ENCODE data around the gene UXS1.
"Not testable (repeated sequence)": the region's sequence is repeated elsewhere in the genome, so short reads cannot be mapped to it uniquely, and the experiment has no call there.

UXS1 gene

DNA sequence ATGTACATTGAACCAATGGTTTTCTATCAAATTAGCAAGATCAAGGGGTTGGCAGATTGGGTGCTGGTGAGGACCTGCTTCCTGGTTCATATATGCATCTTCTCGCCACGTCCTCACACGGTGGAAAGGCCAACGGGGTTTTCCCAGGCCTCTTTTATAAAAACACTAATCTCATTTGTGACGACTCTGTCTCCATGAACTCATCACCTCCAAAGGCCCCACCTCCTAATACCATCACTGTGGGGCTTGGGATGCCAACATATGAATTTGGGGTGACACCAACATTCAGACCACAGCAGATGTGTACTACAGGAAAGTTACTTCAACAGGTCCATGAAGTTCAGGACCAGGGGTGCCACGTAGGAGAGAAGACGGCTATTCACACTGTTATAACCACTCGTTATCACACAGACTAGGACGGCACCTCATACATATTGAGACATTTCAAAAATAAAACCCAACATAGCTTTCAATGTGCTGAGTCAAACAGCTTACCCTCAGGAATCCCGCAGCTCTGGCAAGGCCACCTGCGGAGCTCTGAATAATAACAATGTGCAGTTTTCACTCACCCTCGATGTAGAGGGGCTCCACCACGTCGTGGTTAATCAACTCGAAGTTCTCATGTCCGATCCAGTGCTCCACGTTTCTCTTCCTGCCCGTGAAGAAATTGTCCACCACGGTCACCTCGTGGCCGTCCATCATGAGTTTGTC lies 49.3 kb downstream of the UXS1 start:
- ATAC-seq (replicated peaks) (peak; percentile 90), DNase-seq (peak; percentile 27 to 49 (median 35))
- peaks cover 27% of the 10 kb centered on the region for H3K36me3 Mint-ChIP-seq (ENCODE audit: insufficient read depth)
- H3K27me3 Mint-ChIP-seq, result no peaks in the 10 kb centered on the region
- peak overlapping the region; percentile 13 to 59 for H3K4me3 Mint-ChIP-seq
- no peaks in the 10 kb centered on the region for H3K9me3 Mint-ChIP-seq
- H3K27ac Mint-ChIP-seq, result peak overlapping the region; percentile 55 to 84
- H3K4me1 Mint-ChIP-seq (ENCODE audit: low read depth in 2 of 2), result peaks cover 32 to 65% of the 10 kb centered on the region in 2 donors

DNA sequence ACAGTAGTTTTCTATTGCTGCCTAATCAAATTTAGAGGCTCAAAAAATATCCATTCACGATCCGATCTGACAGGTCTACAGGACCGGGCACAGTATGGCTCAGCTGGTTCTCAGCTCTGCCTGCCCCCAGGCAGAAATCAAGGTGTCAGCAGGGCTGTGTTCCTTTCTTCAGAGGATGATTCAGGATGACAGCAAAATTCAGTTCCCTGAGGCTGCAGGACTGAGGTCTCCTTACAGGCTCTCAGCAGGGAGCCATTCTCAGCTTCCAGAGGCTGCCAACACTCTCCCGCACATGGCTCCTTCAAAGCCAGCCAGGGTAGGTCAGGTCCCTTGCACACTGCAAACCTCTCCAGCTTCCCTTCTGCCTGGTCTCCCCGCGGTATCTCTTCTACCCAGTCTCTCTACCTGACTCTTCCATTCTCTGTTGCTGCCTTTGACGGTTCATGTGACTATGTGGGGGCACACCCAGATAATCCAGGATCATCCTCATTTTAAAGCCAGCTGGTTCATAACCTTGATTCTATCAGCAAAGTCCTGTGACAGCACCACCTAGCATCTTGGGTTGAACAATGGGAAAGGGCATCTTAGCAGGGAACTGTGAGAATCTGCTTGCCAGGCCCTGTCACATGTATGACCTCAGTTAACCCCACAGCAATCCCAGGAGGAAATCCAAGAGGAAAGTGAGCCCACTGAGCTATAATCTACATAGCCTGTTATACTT lies 50.4 kb downstream of the UXS1 start:
- DNase-seq (no peak), ATAC-seq (replicated peaks) (no peak)
- Mint-ChIP-seq H3K4me1 (ENCODE audit: low read depth in 2 of 2) (peaks cover 41 to 73% of the 10 kb centered on the region in 2 donors), H3K4me3 (no peak overlapping the region), H3K27me3 (no peaks in the 10 kb centered on the region), H3K9me3 (no peaks in the 10 kb centered on the region), H3K36me3 (ENCODE audit: insufficient read depth) (peaks cover 27% of the 10 kb centered on the region), H3K27ac (peak overlapping the region; percentile 7 to 84)

- Mint-ChIP-seq H3K4me1 (ENCODE audit: low read depth in 2 of 2) (peaks cover 44 to 77% of the 10 kb centered on the region in 2 donors), H3K27ac (peak overlapping the region in 1 of 2 donors; percentile 84), H3K4me3 (peak overlapping the region in 1 of 2 donors; percentile 4), H3K36me3 (ENCODE audit: insufficient read depth) (peaks cover 27% of the 10 kb centered on the region), H3K9me3 (no peaks in the 10 kb centered on the region), H3K27me3 (no peaks in the 10 kb centered on the region)
- DNase-seq (no peak), ATAC-seq (replicated peaks) (no peak)
Measured at GRCh38 chr2:106142683-106143082, 51.4 kb downstream of the UXS1 start.

GRCh38 chr2:106140913-106141312 lies 53.2 kb downstream of the UXS1 start:
- no peak overlapping the region for H3K4me3 Mint-ChIP-seq
- H3K36me3 Mint-ChIP-seq (ENCODE audit: insufficient read depth), result peaks cover 27% of the 10 kb centered on the region
- peaks cover 42 to 64% of the 10 kb centered on the region in 2 donors for H3K4me1 Mint-ChIP-seq (ENCODE audit: low read depth in 2 of 2)
- H3K9me3 Mint-ChIP-seq, result no peaks in the 10 kb centered on the region
- ATAC-seq (replicated peaks) (no peak), DNase-seq (no peak)
- peak overlapping the region; percentile 2 to 14 for H3K27ac Mint-ChIP-seq
- no peaks in the 10 kb centered on the region for H3K27me3 Mint-ChIP-seq

GRCh38 chr2:106140113-106140512 lies 54.0 kb downstream of the UXS1 start:
- Mint-ChIP-seq H3K9me3 (no peaks in the 10 kb centered on the region), H3K27ac (peak overlapping the region; percentile 2 to 84), H3K4me1 (ENCODE audit: low read depth in 2 of 2) (peaks cover 40 to 58% of the 10 kb centered on the region in 2 donors), H3K27me3 (no peaks in the 10 kb centered on the region), H3K4me3 (peak overlapping the region in 1 of 2 donors; percentile 81), H3K36me3 (ENCODE audit: insufficient read depth) (peaks cover 24% of the 10 kb centered on the region)
- DNase-seq (no peak), ATAC-seq (replicated peaks) (no peak)

DNA sequence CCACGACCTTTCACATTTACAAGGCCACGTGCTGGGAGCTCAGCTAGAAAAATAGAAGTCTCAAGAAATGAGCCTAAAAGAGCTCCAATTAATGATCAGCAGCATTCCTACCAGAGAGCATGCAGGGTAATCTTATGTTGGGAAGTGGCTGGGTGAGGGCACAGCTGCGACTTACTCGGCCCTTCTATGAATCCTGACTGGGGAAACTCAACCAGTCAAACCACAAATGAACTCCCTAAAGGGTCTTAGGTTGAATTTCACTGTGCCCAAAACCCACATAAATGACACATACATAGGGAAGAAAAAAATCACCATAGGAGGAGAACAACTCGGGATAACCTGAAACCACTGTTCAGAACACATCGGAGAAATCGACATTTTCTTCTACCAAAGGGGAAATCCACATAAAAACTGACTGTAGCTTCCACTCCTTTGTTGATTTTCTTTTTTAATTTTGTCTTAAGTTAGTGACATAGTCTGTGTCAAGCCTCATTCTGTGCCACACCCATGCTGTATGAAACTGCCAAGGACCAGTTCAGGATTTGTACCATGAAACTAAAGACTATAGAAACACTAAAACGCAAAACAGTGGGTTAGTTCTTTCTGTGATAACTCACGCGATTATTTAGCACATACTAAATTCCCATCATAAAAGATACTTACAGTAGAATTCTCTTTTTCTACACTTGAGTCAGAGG lies 54.7 kb downstream of the UXS1 start:
- peaks cover 34 to 52% of the 10 kb centered on the region in 2 donors for H3K4me1 Mint-ChIP-seq (ENCODE audit: low read depth in 2 of 2)

GRCh38 chr2:106138543-106139237 lies 55.4 kb downstream of the UXS1 start:
- H3K27ac Mint-ChIP-seq, result peak overlapping the region; percentile 82 to 84
- DNase-seq, result no peak
- H3K4me3 Mint-ChIP-seq, result peak overlapping the region; percentile 68 to 81
- H3K4me1 Mint-ChIP-seq (ENCODE audit: low read depth in 2 of 2), result peaks cover 31 to 48% of the 10 kb centered on the region in 2 donors
- H3K9me3 Mint-ChIP-seq, result no peaks in the 10 kb centered on the region
- H3K27me3 Mint-ChIP-seq, result no peaks in the 10 kb centered on the region
- no peak for ATAC-seq (replicated peaks)
- H3K36me3 Mint-ChIP-seq (ENCODE audit: insufficient read depth), result peaks cover 11% of the 10 kb centered on the region

More for the DNA sequence above, 54.7 kb downstream of the UXS1 start:
- no peaks in the 10 kb centered on the region for H3K9me3 Mint-ChIP-seq
- no peaks in the 10 kb centered on the region for H3K27me3 Mint-ChIP-seq
- peak overlapping the region in 1 of 2 donors; percentile 84 for H3K27ac Mint-ChIP-seq
- ATAC-seq (replicated peaks), result no peak
- peak overlapping the region in 1 of 2 donors; percentile 81 for H3K4me3 Mint-ChIP-seq
- peaks cover 17% of the 10 kb centered on the region for H3K36me3 Mint-ChIP-seq (ENCODE audit: insufficient read depth)
- no peak for DNase-seq

- DNase-seq (no peak), ATAC-seq (replicated peaks) (peak; percentile 66)
- Mint-ChIP-seq H3K36me3 (ENCODE audit: insufficient read depth) (peaks cover 8% of the 10 kb centered on the region), H3K9me3 (no peaks in the 10 kb centered on the region), H3K27ac (peak overlapping the region; percentile 82 to 84), H3K4me1 (ENCODE audit: low read depth in 2 of 2) (peaks cover 28 to 43% of the 10 kb centered on the region in 2 donors), H3K27me3 (no peaks in the 10 kb centered on the region), H3K4me3 (peak overlapping the region; percentile 68 to 81)
Measured at GRCh38 chr2:106137731-106138521, 56.2 kb downstream of the UXS1 start.

- Mint-ChIP-seq H3K27ac (peak overlapping the region in 1 of 2 donors; percentile 57), H3K4me1 (ENCODE audit: low read depth in 2 of 2) (peaks cover 0 to 12% of the 10 kb centered on the region in 2 donors)
- DNase-seq, result not testable (repeated sequence)
Measured at GRCh38 chr2:106131192-106131591, 62.9 kb downstream of the UXS1 start.

DNA sequence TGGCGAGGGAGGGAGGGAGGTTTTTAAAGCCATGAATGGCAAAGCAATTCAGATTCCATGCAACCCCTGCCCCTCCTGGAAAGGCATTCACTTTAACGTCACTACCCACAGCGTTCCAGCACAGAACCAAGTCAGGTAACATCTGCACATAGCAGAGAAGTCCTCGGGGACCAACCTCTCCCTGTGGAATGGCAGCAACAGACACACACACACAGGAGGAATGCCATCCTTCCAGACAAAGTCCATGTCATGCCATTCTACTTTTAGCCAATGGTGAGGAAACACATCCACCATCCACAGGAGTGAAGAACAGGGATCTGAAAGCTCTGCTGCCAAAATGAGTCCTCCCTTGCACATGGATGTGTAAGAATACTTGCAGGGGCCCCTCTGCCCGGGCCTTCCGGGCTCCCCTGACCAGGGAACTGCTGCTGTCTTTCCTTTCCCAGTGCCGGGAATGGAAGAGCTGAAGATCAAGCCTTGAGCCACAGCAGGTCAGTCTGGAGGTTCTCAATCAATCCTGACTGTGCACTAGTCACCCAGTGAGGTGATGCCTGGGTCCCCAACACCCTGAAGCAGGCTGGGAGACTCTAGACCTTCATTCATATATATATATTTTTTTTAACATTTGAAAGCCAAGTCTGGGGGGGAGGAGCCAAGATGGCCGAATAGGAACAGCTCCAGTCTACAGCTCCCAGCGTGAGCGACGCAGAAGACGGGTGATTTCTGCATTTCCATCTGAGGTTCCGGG lies 63.7 kb downstream of the UXS1 start:
- Mint-ChIP-seq H3K27me3 (no peaks in the 10 kb centered on the region), H3K9me3 (no peaks in the 10 kb centered on the region), H3K36me3 (ENCODE audit: insufficient read depth) (peaks cover 9% of the 10 kb centered on the region), H3K4me1 (ENCODE audit: low read depth in 2 of 2) (peaks cover 0 to 12% of the 10 kb centered on the region in 2 donors), H3K4me3 (peak overlapping the region; percentile 35 to 48), H3K27ac (peak overlapping the region; percentile 44 to 57)
- DNase-seq (no peak), ATAC-seq (replicated peaks) (peak; percentile 32)

More at GRCh38 chr2:106131192-106131591, 62.9 kb downstream of the UXS1 start:
- H3K4me3 Mint-ChIP-seq, result peak overlapping the region; percentile 35 to 48
- H3K27me3 Mint-ChIP-seq; ATAC-seq (replicated peaks); H3K9me3 Mint-ChIP-seq; H3K36me3 Mint-ChIP-seq (ENCODE audit: insufficient read depth): not testable (repeated sequence)

GRCh38 chr2:106129592-106129991 lies 64.5 kb downstream of the UXS1 start:
- Mint-ChIP-seq H3K27ac (no peak overlapping the region), H3K36me3 (ENCODE audit: insufficient read depth) (peaks cover 15% of the 10 kb centered on the region), H3K4me3 (no peak overlapping the region), H3K27me3 (no peaks in the 10 kb centered on the region), H3K4me1 (ENCODE audit: low read depth in 2 of 2) (peaks cover 4 to 16% of the 10 kb centered on the region in 2 donors), H3K9me3 (no peaks in the 10 kb centered on the region)
- DNase-seq (no peak), ATAC-seq (replicated peaks) (no peak)

DNA sequence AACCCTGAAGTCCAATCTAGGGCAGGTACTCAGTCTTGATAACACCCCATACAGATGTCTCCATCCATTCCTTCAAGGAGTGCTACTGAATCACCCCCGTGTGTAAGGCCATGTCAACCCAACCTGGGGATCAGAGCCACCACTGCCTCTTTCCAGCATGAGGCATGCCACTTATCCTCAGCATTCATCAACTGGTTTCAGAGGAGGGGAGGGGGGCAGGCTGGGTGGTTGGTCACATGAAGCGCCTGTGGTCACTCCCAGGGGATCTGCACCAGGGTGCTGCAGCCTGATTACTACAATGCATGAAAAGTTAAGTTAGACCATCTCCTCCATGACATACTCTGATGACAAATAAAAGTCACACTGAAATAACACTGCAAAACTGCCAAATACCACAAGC lies 65.0 kb downstream of the UXS1 start:
- Mint-ChIP-seq H3K27me3 (no peaks in the 10 kb centered on the region), H3K4me1 (ENCODE audit: low read depth in 2 of 2) (peaks cover 4 to 17% of the 10 kb centered on the region in 2 donors), H3K36me3 (ENCODE audit: insufficient read depth) (peaks cover 19% of the 10 kb centered on the region), H3K27ac (peak overlapping the region in 1 of 2 donors; percentile 47), H3K4me3 (no peak overlapping the region), H3K9me3 (no peaks in the 10 kb centered on the region)
- DNase-seq (no peak), ATAC-seq (replicated peaks) (no peak)

Data from effector memory CD8-positive, alpha-beta T cell (primary cell).